WTC11 (cell line): ENCODE results near the gene DGUOK. TPM values are rescaled to one million over a fixed set of nuclear protein-coding genes. Genes with fewer than 3 reads are reported as not detected.

Source experiments
- ATAC-seq: fragments of 200-7000 bp; cut with Tn5 transposase; 2 replicates; pipeline ENCODE4 v1.10.0; 2021; ENCODE audit warnings: mild to moderate bottlenecking, moderate library complexity
- CTCF ChIA-PET: fragments of 300-600 bp; sonication (Branson Sonifier 250); formaldehyde crosslinking; loops from one replicate; lab custom pipeline; 2021; ENCODE audit warnings: antibody characterized with exemption; lab: Charles Lee
- POLR2A ChIA-PET: fragments of 350-600 bp; sonication (Branson Sonifier 250); formaldehyde crosslinking; loops from one replicate; lab custom pipeline; 2021; ENCODE audit warnings: antibody characterized with exemption; lab: Charles Lee
- DNase-seq: peaks from one replicate; pipeline ENCODE4 v3.0.0; 2021; ENCODE audit warnings: low spot score
- H3K27ac Mint-ChIP-seq: 2 replicates; pipeline ENCODE4 v1.8.0; 2021; ENCODE audit warnings: mixed read lengths
- H3K27me3 Mint-ChIP-seq: 2 replicates; pipeline ENCODE4 v1.8.0; 2021; ENCODE audit warnings: low read depth, mild to moderate bottlenecking, moderate library complexity, mixed read lengths
- H3K36me3 Mint-ChIP-seq: 2 replicates; pipeline ENCODE4 v1.8.0; 2021; ENCODE audit warnings: mixed read lengths
- H3K4me1 Mint-ChIP-seq: 2 replicates; pipeline ENCODE4 v1.8.0; 2022; ENCODE audit warnings: mixed read lengths
- H3K4me3 Mint-ChIP-seq: 2 replicates; pipeline ENCODE4 v1.8.0; 2021; ENCODE audit warnings: mild to moderate bottlenecking, moderate library complexity, mixed read lengths
- H3K9me3 Mint-ChIP-seq: 2 replicates; pipeline ENCODE4 v1.8.0; 2021; ENCODE audit warnings: mixed read lengths
- ARID4B ChIP-seq: sonication (generic); formaldehyde crosslinking; IDR thresholded peaks from 2 replicates; pipeline ENCODE4 v1.8.0; 2023; ENCODE audit warnings: missing genetic modification reagents, mild to moderate bottlenecking, borderline replicate concordance
- ATF6 ChIP-seq: sonication (generic); formaldehyde crosslinking; IDR thresholded peaks from 2 replicates; pipeline ENCODE4 v1.8.1; 2023; ENCODE audit warnings: mild to moderate bottlenecking, missing genetic modification reagents
- CBFB ChIP-seq: sonication (generic); formaldehyde crosslinking; IDR thresholded peaks from 2 replicates; pipeline ENCODE4 v1.8.1; 2022; ENCODE audit warnings: mild to moderate bottlenecking, low read depth, missing genetic modification reagents
- CREM ChIP-seq: sonication (generic); formaldehyde crosslinking; IDR thresholded peaks from 2 replicates; pipeline ENCODE4 v1.8.1; 2022; ENCODE audit warnings: mild to moderate bottlenecking, missing genetic modification reagents, moderate library complexity
- E2F4 ChIP-seq: sonication (generic); formaldehyde crosslinking; IDR thresholded peaks from 2 replicates; pipeline ENCODE4 v1.8.1; 2022; ENCODE audit warnings: low read depth, mild to moderate bottlenecking, moderate library complexity, missing genetic modification reagents, borderline replicate concordance
- ESRRA ChIP-seq: sonication (generic); formaldehyde crosslinking; IDR thresholded peaks from 2 replicates; pipeline ENCODE4 v1.8.1; 2022; ENCODE audit warnings: mild to moderate bottlenecking, missing genetic modification reagents, borderline replicate concordance
- IRF1 ChIP-seq: sonication (generic); formaldehyde crosslinking; IDR thresholded peaks from 2 replicates; pipeline ENCODE4 v1.8.0; 2023; ENCODE audit warnings: missing genetic modification reagents
- KAT7 ChIP-seq: sonication (generic); formaldehyde crosslinking; IDR thresholded peaks from 2 replicates; pipeline ENCODE4 v1.8.1; 2023; ENCODE audit warnings: missing genetic modification reagents, mild to moderate bottlenecking, borderline replicate concordance
- MYBL2 ChIP-seq: sonication (generic); formaldehyde crosslinking; IDR thresholded peaks from 2 replicates; pipeline ENCODE4 v1.8.1; 2023; ENCODE audit warnings: mild to moderate bottlenecking, moderate library complexity, missing genetic modification reagents
- NFE2L1 ChIP-seq: sonication (generic); formaldehyde crosslinking; IDR thresholded peaks from 2 replicates; pipeline ENCODE4 v1.8.1; 2023; ENCODE audit warnings: missing genetic modification reagents
- NFYB ChIP-seq: sonication (generic); formaldehyde crosslinking; conservative IDR thresholded peaks from 2 replicates; pipeline ENCODE4 v1.8.0; 2022; ENCODE audit warnings: low read depth, missing genetic modification reagents
- NR1H2 ChIP-seq: sonication (generic); formaldehyde crosslinking; IDR thresholded peaks from 2 replicates; pipeline ENCODE4 v1.9.0; 2021; ENCODE audit warnings: mild to moderate bottlenecking, moderate library complexity, missing genetic modification reagents
- PRDM15 ChIP-seq: sonication (generic); formaldehyde crosslinking; IDR thresholded peaks from 2 replicates; pipeline ENCODE4 v1.8.0; 2022; ENCODE audit warnings: missing genetic modification reagents
- SP1 ChIP-seq: sonication (generic); formaldehyde crosslinking; conservative IDR thresholded peaks from 2 replicates; pipeline ENCODE4 v1.8.1; 2022; ENCODE audit warnings: missing genetic modification reagents
- ZBTB21 ChIP-seq: sonication (generic); formaldehyde crosslinking; IDR thresholded peaks from 2 replicates; pipeline ENCODE4 v1.8.1; 2023; ENCODE audit warnings: mild to moderate bottlenecking, missing genetic modification reagents, borderline replicate concordance
- ZNF281 ChIP-seq: sonication (generic); formaldehyde crosslinking; IDR thresholded peaks from 2 replicates; pipeline ENCODE4 v1.8.0; 2023; ENCODE audit warnings: mild to moderate bottlenecking, missing genetic modification reagents
- ZNF317 ChIP-seq: sonication (generic); formaldehyde crosslinking; IDR thresholded peaks from 2 replicates; pipeline ENCODE4 v1.8.1; 2023; ENCODE audit warnings: low read depth, mild to moderate bottlenecking, moderate library complexity, missing genetic modification reagents, borderline replicate concordance
- ZNF416 ChIP-seq: fragments of 250-450 bp; sonication (Bioruptor Pico); IDR thresholded peaks from 2 replicates; pipeline ENCODE4 v1.9.0; 2021; ENCODE audit warnings: mild to moderate bottlenecking, inconsistent platforms
- total RNA-seq: library from RNA; stranded (reverse); gene quantifications from 3 replicates; pipeline ENCODE4 v1.2.3, GENCODE V29; 2021

DGUOK gene
- total RNA-seq, 1 experiment from 2014 or later = 105 TPM

- peaks cover 8% of the 10 kb centered on the region for H3K9me3 Mint-ChIP-seq
- no peak overlapping the region for H3K27ac Mint-ChIP-seq
- CTCF ChIA-PET = interaction anchor here (0.7 kb wide), 1 partner anchor 120 kb away, joined by 3 read pairs; no protein-coding TSS in a partner anchor
- no peak overlapping the region for H3K4me3 Mint-ChIP-seq
- ATAC-seq = no peak
- H3K4me1 Mint-ChIP-seq = 0 out of 2 replicates have a peak, but pooled peaks cover 3% of the 10 kb centered on the region
- POLR2A ChIA-PET = no interaction called here
- TF ChIP-seq CREM (CRISPR knock-in tag) (no peak), NR1H2 (CRISPR knock-in tag) (no peak), ARID4B (CRISPR knock-in tag) (no peak), NFE2L1 (no peak), KAT7 (CRISPR knock-in tag) (no peak)
- no peak for DNase-seq
- peaks cover 5% of the 10 kb centered on the region for H3K27me3 Mint-ChIP-seq
- H3K36me3 Mint-ChIP-seq = peaks cover 13% of the 10 kb centered on the region
Observed at GRCh38 chr2:73963385-73964120, 36.9 kb downstream of the DGUOK start.

GRCh38 chr2:73964223-73964622 lies 37.5 kb downstream of the DGUOK start:
- Mint-ChIP-seq H3K4me3 (no peak overlapping the region), H3K9me3 (peaks cover 8% of the 10 kb centered on the region), H3K27ac (no peak overlapping the region), H3K36me3 (peaks cover 6% of the 10 kb centered on the region), H3K27me3 (peaks cover 5% of the 10 kb centered on the region), H3K4me1 (0 out of 2 replicates have a peak, but pooled peaks cover 3% of the 10 kb centered on the region)
- DNase-seq = no peak
- no peak for ATAC-seq
- CTCF ChIA-PET = no interaction called here
- POLR2A ChIA-PET = no interaction called here
- TF ChIP-seq ZNF317 (CRISPR knock-in tag) (no peak), ATF6 (CRISPR knock-in tag) (no peak), IRF1 (CRISPR knock-in tag) (no peak), SP1 (CRISPR knock-in tag) (no peak), NR1H2 (CRISPR knock-in tag) (no peak), ESRRA (no peak), CBFB (CRISPR knock-in tag) (no peak), ZBTB21 (no peak), E2F4 (CRISPR knock-in tag) (no peak), NFYB (CRISPR knock-in tag) (no peak), ZNF281 (CRISPR knock-in tag) (no peak), MYBL2 (CRISPR knock-in tag) (no peak), ZNF416 (no peak), PRDM15 (no peak)
